HG03103 (cell line): ENCODE results near the gene CAST.
"Not testable (repeated sequence)": the region's sequence is repeated elsewhere in the genome, so short reads cannot be mapped to it uniquely, and the experiment has no call there.

Experiments used
- ATAC-seq: cut with Tn5 transposase; IDR thresholded peaks from one replicate; pipeline ENCODE4 v1.9.1; 2021; ENCODE audit warnings: low read depth; ENCODE audit not compliant: unreplicated experiment

CAST gene

GRCh38 chr5:96741891-96742309, 79.7 kb downstream of the CAST start:
- no peak for ATAC-seq

- ATAC-seq = no peak
These were observed 80.4 kb downstream of the CAST start for GRCh38 chr5:96742538-96742937.

GRCh38 chr5:96743065-96743768, 81.0 kb downstream of the CAST start:
- ATAC-seq = no peak

GRCh38 chr5:96743805-96744204, 81.6 kb downstream of the CAST start:
- no peak for ATAC-seq

GRCh38 chr5:96744218-96744617, 82.0 kb downstream of the CAST start:
- not testable (repeated sequence) for ATAC-seq

- no peak for ATAC-seq
These were observed 82.8 kb downstream of the CAST start for GRCh38 chr5:96745025-96745424.

GRCh38 chr5:96745844-96746531, 83.8 kb downstream of the CAST start:
- no peak for ATAC-seq

GRCh38 chr5:96747720-96748119, 85.5 kb downstream of the CAST start:
- ATAC-seq = no peak

- no peak for ATAC-seq
These were observed 88.1 kb downstream of the CAST start for GRCh38 chr5:96750110-96750822.

GRCh38 chr5:96751203-96752169, 89.3 kb downstream of the CAST start:
- ATAC-seq = no peak

GRCh38 chr5:96752341-96753016, 90.3 kb downstream of the CAST start:
- ATAC-seq = no peak

GRCh38 chr5:96753017-96753397, 90.8 kb downstream of the CAST start:
- no peak for ATAC-seq

GRCh38 chr5:96753848-96754247, 91.7 kb downstream of the CAST start:
- ATAC-seq = no peak

- no peak for ATAC-seq
These were observed 93.7 kb downstream of the CAST start for GRCh38 chr5:96755851-96756250.

- no peak for ATAC-seq
These were observed 94.8 kb downstream of the CAST start for GRCh38 chr5:96756985-96757384.

- ATAC-seq = no peak
These were observed 96.4 kb downstream of the CAST start for GRCh38 chr5:96758621-96759020.

- no peak for ATAC-seq
These were observed 99.4 kb downstream of the CAST start for GRCh38 chr5:96761618-96762017.

GRCh38 chr5:96763026-96763425, 100.8 kb downstream of the CAST start:
- no peak for ATAC-seq

- no peak for ATAC-seq
These were observed 102.9 kb downstream of the CAST start for GRCh38 chr5:96765043-96765442.

GRCh38 chr5:96768708-96769251, 106.6 kb downstream of the CAST start:
- ATAC-seq = no peak
